Upper lobe of right lung (tissue), 1 donor: ENCODE results near the gene UBE2E1. TPM values are rescaled to one million over a fixed set of nuclear protein-coding genes. Genes with fewer than 3 reads are reported as not detected.
A peak's percentile ranks its signal among the peaks of the same experiment; 100 is the strongest.

ENCODE experiments used
- ATAC-seq: fragments of 200-7000 bp; cut with Tn5 transposase; one replicate; pipeline ENCODE4 v1.9.1; 2020; ENCODE audit warnings: mild to moderate bottlenecking, moderate library complexity
- DNase-seq: peaks from one replicate; pipeline ENCODE4 v3.0.0-alpha.2; 2020
- H3K27ac ChIP-seq: fragments of 200-600 bp; one replicate; pipeline ENCODE4 v1.8.0; 2022
- H3K27me3 ChIP-seq: fragments of 200-600 bp; one replicate; pipeline ENCODE4 v1.8.0; 2022; ENCODE audit warnings: mild to moderate bottlenecking
- H3K36me3 ChIP-seq: fragments of 200-600 bp; one replicate; pipeline ENCODE4 v1.8.0; 2022
- H3K4me1 ChIP-seq: fragments of 200-600 bp; one replicate; pipeline ENCODE4 v1.8.0; 2022
- H3K4me3 ChIP-seq: fragments of 200-600 bp; one replicate; pipeline ENCODE4 v1.8.0; 2022; ENCODE audit warnings: mild to moderate bottlenecking
- H3K9me3 ChIP-seq: fragments of 200-600 bp; one replicate; pipeline ENCODE4 v1.8.0; 2022
- CTCF ChIP-seq: fragments of 200-600 bp; IDR thresholded peaks from one replicate; pipeline ENCODE4 v1.8.0; 2022; ENCODE audit warnings: antibody characterized with exemption
- intact Hi-C: fragments of 100-400 bp; cut with DNase I; formaldehyde crosslinking; loops from one replicate; pipeline ENCODE4 v1.11.0; 2022
- total RNA-seq: library from RNA; stranded (reverse); fragmentation: NEBNext Ultra II Directional; extraction: Animal tissue kit (Norgen Biotek cat#: 25700); gene quantifications from one replicate; pipeline ENCODE4 v1.2.1, GENCODE V29; 2021
- donor health status: DM: no; HTN: yes; CAD: no; lungs with severe emphysema.

Gene UBE2E1
- total RNA-seq, 1 donor from 2014 or later = 89.8 TPM

- no peak overlapping the region for H3K27ac ChIP-seq
- H3K9me3 ChIP-seq = no peaks in the 10 kb centered on the region
- no peaks in the 10 kb centered on the region for H3K36me3 ChIP-seq
- no peaks in the 10 kb centered on the region for H3K27me3 ChIP-seq
- intact Hi-C loops = no loop called here
- TF ChIP-seq CTCF = no peak
- ATAC-seq (no peak), DNase-seq (no peak)
- H3K4me1 ChIP-seq = no peaks in the 10 kb centered on the region
- H3K4me3 ChIP-seq = no peak overlapping the region
Measured at GRCh38 chr3:23796518-23796917, 9.2 kb upstream of the UBE2E1 start.

- no peak for ATAC-seq
- Histone ChIP-seq H3K4me3 (no peak overlapping the region), H3K36me3 (no peaks in the 10 kb centered on the region), H3K27ac (no peak overlapping the region), H3K9me3 (no peaks in the 10 kb centered on the region), H3K4me1 (no peaks in the 10 kb centered on the region), H3K27me3 (no peaks in the 10 kb centered on the region)
- TF ChIP-seq CTCF = no peak
- no peak for DNase-seq
- intact Hi-C loops = no loop called here
Measured at GRCh38 chr3:23797491-23797890, 8.3 kb upstream of the UBE2E1 start.

GRCh38 chr3:23798456-23798855, 7.3 kb upstream of the UBE2E1 start:
- H3K9me3 ChIP-seq = no peaks in the 10 kb centered on the region
- no peak for DNase-seq
- no peaks in the 10 kb centered on the region for H3K4me1 ChIP-seq
- H3K27ac ChIP-seq = no peak overlapping the region
- H3K4me3 ChIP-seq = no peak overlapping the region
- no peaks in the 10 kb centered on the region for H3K36me3 ChIP-seq
- ATAC-seq = no peak
- TF ChIP-seq CTCF = no peak
- intact Hi-C loops = no loop called here
- no peaks in the 10 kb centered on the region for H3K27me3 ChIP-seq

GRCh38 chr3:23798876-23799275, 6.9 kb upstream of the UBE2E1 start:
- H3K4me3 ChIP-seq = no peak overlapping the region
- H3K27me3 ChIP-seq = no peaks in the 10 kb centered on the region
- intact Hi-C loops = no loop called here
- DNase-seq (no peak), ATAC-seq (no peak)
- TF ChIP-seq CTCF = no peak
- H3K4me1 ChIP-seq = no peaks in the 10 kb centered on the region
- no peaks in the 10 kb centered on the region for H3K9me3 ChIP-seq
- H3K36me3 ChIP-seq = no peaks in the 10 kb centered on the region
- H3K27ac ChIP-seq = no peak overlapping the region

GRCh38 chr3:23800731-23801130, 5.0 kb upstream of the UBE2E1 start:
- peak; percentile 35 for TF ChIP-seq CTCF
- ATAC-seq = no peak
- Histone ChIP-seq H3K9me3 (no peaks in the 10 kb centered on the region), H3K27ac (no peak overlapping the region), H3K36me3 (no peaks in the 10 kb centered on the region), H3K27me3 (no peaks in the 10 kb centered on the region), H3K4me1 (no peaks in the 10 kb centered on the region), H3K4me3 (no peak overlapping the region)
- intact Hi-C loops = no loop called here
- no peak for DNase-seq
